HK-2 (cell line): ENCODE results near the gene BCL2L13.
A peak's percentile ranks its signal among the peaks of the same experiment; 100 is the strongest.
"Not testable (repeated sequence)": the region's sequence is repeated elsewhere in the genome, so short reads cannot be mapped to it uniquely, and the experiment has no call there.

Source experiments
- DNase-seq: peaks from one replicate; pipeline ENCODE4 v3.0.0-alpha.2; 2018; ENCODE audit not compliant: unreplicated experiment

BCL2L13 gene

DNA sequence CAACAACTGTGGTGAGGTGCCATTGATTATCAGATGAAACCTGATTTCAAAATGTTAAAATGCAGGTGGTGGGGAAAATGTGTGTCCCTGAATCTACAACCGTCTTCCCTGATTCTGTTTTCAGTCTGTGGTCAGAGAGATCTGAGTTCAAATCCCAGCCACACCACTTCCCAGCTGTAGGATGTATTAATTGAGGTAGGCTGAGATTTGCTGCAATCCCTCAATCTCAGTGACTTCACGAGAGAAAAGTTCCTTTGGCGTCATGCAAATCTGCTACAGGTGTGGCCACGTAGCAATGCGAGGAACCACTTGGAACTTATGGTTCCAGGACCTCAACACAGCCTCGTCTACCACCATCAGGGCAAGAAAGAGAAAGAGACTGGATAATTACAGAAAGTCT is 56.2 kb downstream of the BCL2L13 start:
- DNase-seq, result no peak

DNA sequence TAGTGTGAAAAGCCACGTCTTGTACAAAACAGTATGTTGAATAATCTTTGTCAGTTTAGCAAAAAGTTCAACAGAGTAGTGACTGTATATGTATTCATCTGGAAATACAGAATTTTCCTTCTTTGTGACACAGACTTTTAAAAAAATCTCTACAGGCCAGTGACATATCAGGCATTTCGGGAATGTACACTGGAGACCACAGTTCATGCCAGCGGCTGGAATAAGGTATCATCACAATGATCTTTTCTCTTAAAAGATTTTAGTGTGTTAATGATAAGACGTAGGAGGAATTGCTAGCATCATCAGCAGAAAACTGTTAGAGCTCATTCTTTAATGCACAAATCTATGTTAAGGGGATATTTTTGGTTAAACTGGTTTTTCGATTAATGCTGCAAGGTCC is 57.4 kb downstream of the BCL2L13 start:
- no peak for DNase-seq

GRCh38 chr22:17697196-17697595 is 58.6 kb downstream of the BCL2L13 start:
- not testable (repeated sequence) for DNase-seq

GRCh38 chr22:17698276-17698675 is 59.7 kb downstream of the BCL2L13 start:
- not testable (repeated sequence) for DNase-seq

DNA sequence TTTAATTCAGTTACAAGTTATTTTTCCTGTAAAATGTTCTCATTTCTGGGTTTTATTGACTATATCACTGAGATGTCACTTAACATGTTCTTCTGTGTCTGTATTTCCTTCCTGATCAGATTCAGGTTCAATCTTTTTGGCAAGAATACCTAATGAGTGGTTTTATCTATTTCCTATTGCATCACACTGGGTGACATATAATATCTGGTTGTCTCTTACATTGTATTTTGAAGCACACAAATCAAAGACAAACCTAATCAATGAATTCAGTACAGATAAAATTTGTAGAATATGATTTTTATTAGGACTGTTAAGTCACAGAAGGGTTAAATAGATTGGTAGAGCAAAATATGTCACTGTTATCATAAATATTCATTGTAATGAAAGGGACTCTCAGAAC is 60.4 kb downstream of the BCL2L13 start:
- no peak for DNase-seq

DNA sequence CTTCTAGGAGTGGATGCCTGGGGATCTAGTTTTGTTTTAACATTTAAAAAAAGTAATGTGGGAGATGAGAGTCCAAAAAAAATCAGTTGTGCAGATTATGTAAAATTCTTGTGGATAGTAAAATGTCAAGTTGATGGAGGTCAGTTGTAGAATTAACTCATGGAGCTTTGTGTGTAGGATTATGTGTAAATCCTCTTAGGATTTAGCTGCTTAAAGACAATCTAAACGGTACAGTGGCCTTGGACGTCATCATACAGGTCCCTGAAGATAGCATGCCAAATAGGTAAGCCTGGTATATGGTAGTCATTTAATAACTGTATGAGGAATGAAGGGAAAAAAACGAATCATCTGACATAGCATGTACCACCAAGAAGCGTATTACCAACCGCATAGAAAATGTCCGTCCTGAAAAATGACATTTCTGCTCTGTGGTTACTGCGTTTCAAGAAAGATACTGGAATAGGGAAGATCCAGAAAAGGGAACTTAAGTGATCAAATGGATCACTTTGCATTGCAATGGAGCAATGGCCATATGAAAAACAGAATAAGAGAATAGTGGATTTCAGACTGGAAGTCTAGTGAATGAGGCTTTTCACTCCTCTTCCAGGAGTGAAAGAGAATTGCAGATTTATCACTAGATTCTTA is 61.3 kb downstream of the BCL2L13 start:
- no peak for DNase-seq

DNA sequence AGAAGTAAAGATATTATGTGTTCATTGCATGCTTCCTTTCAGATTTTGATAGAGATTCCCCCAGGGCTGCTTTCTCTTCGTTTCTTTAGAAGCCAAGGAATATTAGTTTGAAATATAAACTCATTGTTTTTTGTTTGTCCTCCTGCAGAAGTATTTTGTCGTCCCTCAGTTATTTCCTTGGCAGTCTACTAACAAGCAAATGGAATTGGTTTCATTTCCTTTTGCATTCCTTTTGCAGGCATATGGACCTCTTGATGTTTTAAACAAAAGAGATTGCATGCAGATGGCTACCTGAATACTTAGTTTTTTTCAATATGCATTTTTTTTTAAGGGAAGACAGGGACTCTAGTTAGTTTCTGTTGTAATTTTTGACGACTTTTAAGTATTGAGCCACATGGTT is 62.2 kb downstream of the BCL2L13 start:
- DNase-seq, result no peak

- DNase-seq, result no peak
Observed at GRCh38 chr22:17703811-17704210, 65.3 kb downstream of the BCL2L13 start.

- no peak for DNase-seq
Observed at GRCh38 chr22:17705546-17705945, 67.0 kb downstream of the BCL2L13 start.

GRCh38 chr22:17705951-17706900 is 67.7 kb downstream of the BCL2L13 start:
- peak; percentile 69 for DNase-seq

- DNase-seq, result no peak
Observed at GRCh38 chr22:17706947-17707346, 68.4 kb downstream of the BCL2L13 start.

- DNase-seq, result no peak
Observed at GRCh38 chr22:17707526-17707925, 69.0 kb downstream of the BCL2L13 start.

- DNase-seq, result no peak
Observed at GRCh38 chr22:17710023-17710422, 71.5 kb downstream of the BCL2L13 start.

DNA sequence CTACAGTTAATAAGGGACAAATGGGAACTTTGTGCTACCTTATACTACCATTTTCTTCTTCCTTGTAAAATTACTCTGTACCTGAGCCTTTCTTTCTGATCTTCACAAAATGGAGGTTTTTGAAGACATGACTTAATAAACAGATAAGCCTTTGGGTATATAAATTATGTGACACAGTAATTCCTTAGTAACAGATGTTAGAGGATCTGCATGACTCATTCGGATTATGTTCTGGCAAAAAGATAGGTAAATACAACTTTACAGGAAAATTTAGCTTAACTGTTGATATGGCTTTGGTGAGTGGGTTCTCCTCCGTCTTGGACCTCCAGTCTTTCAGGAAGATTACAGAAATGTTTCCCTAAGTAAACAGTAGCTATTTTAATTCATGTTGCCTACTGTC is 73.9 kb downstream of the BCL2L13 start:
- DNase-seq, result no peak

- DNase-seq, result no peak
Observed at GRCh38 chr22:17716529-17716928, 78.0 kb downstream of the BCL2L13 start.

GRCh38 chr22:17717708-17718107 is 79.2 kb downstream of the BCL2L13 start:
- no peak for DNase-seq

GRCh38 chr22:17719911-17720310 is 81.4 kb downstream of the BCL2L13 start:
- no peak for DNase-seq

- no peak for DNase-seq
Observed at GRCh38 chr22:17724241-17724640, 85.7 kb downstream of the BCL2L13 start.

- no peak for DNase-seq
Observed at GRCh38 chr22:17724678-17725499, 86.3 kb downstream of the BCL2L13 start.

- no peak for DNase-seq
Observed at GRCh38 chr22:17725500-17725796, 86.9 kb downstream of the BCL2L13 start.

DNA sequence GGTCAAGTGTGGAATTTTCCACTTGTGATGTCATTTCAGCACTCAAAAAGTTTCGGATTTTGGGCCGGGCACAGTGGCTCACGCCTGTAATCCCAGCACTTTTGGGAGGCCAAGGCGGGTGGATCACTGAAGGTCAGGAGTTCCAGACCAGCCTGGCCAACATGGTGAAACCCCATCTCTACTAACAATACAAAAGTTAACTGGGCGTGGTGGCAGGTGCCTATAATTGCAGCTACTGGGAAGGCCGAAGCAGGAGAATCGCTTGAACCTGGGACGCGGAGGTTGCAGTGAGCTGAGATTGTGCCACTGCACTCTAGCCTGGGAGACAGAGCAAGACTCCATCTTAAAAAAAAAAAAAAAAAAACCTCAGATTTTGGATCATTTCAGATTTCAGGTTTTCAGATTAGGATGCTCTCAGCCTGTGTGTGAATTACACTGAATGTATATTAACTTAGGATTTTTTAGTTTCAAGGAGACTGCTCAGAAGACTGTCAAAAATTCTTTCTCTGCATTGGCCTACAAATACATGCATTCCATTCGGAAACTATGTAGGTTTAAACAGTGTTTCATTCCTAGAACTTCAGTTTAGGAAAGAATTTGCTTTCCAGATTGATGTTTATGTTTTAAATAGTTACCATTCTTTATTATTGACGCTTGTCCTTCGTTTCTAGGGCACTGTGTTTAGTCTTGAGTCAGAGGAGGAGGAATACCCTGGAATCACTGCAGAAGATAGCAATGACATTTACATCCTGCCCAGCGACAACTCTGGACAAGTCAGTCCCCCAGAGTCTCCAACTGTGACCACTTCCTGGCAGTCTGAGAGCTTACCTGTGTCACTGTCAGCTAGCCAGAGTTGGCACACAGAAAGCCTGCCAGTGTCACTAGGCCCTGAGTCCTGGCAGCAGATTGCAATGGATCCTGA is 87.7 kb downstream of the BCL2L13 start:
- no peak for DNase-seq
